Lung microvascular endothelial cell (primary cell): ENCODE results near the gene HSDL2. TPM values are rescaled to one million over a fixed set of nuclear protein-coding genes. Genes with fewer than 3 reads are reported as not detected.
"Not testable (repeated sequence)": the region's sequence is repeated elsewhere in the genome, so short reads cannot be mapped to it uniquely, and the experiment has no call there.

ENCODE experiments used
- DNase-seq, 2 donors: peaks; one replicate each; pipeline versions ENCODE4 v3.0.0 to v3.0.0-alpha.2; 2010; ENCODE audit warnings: low read depth in 2 of 2
- total RNA-seq: library from RNA; depleted of rRNA; stranded (reverse); fragments of >200 nt; gene quantifications from 2 replicates; pipeline ENCODE4 v1.2.1, GENCODE V29; 2014

The HSDL2 gene
- total RNA-seq, 1 donor from 2014 or later, result 27.6 TPM

DNA sequence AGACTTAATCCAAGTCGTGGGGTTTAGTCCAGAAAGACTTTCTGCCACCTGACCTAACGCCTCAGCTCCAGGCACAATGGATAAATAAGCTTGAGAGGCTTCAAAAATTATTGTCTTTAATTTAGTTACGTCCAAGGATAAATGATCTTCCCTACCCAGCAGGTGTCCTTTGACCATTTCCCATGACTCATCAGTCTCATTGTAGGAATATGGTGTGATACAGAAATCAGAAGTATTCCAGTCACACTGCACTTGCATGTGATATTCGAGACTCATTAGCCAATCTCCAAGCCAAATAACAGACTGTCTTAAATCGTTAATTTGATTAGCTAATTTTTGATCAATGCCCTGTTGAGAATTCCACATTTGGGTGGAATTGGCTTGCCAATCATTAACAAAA is 13.2 kb downstream of the HSDL2 start:
- DNase-seq, result not testable (repeated sequence)

DNA sequence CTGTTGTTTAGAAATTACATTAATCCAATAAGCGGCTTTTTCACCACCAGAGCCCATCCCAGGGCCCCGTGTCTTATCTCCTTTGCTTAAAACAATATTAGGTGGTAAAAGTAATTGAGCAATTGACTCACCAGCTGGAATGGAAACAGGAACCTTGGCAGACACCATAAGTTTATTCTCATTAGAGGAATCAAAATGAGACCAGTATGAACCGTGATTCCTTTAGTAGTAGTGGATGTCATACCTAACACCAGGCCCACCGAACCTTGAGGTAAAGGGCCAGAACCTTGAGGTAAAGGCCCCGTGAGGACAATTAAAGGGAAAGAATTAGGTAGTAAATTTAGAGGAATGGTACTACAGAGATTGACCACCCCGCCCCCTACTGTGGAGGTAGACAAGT is 16.5 kb downstream of the HSDL2 start:
- DNase-seq, result no peak

- DNase-seq, result no peak
Measured at GRCh38 chr9:112396872-112397271, 17.0 kb downstream of the HSDL2 start.

DNA sequence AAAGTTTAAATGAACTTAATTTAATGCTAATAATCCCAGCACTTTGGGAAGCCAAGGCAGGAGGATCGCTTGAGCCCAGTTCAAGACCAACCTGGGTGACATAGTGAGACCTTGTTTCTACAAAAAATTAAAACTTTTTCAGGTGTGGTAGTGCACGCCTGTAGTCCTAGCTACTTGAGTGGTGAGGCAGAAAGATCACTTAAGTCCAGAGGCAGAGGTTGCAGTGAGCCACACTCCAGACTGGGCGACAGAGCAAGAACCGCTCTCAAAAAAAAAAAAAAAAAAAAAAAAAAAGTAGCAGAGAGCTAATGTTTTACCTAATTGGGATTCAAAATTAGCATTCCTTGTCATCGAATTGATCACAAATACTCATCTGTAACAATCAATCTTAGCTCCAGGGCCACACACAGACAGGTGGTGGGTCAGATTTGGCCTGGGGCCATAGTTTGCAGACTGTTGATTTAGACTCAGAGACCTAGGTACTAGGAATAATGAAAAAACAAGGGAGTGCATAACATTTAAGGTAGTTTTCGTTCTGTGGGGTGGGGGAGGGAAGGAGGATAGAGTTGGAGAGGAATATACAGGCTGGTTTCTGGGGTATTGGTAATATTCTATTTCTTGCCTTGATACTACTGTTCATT is 21.4 kb downstream of the HSDL2 start:
- DNase-seq, result no peak

DNA sequence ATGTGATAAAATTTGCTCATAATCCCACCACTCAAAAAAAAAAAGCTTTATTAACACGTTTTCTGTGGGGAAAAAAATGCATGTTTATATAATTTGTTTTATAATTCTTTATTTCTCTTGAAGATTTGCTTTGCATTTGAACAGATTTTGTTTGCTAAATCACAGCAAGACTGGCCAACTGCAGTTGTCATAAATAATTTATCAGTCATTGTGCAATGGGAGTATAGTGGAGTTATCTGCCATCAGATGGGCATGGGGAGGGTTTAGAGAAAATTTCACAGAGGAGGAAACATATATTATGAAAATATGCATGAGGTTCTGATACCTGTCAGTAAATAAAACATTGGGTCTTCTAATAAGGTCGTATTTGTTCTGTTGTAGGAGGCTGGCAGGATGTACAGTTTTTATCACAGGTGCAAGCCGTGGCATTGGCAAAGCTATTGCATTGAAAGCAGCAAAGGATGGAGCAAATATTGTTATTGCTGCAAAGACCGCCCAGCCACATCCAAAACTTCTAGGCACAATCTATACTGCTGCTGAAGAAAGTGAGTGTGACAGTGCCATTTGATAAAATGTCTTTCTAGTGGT is 23.8 kb downstream of the HSDL2 start:
- DNase-seq, result no peak

DNA sequence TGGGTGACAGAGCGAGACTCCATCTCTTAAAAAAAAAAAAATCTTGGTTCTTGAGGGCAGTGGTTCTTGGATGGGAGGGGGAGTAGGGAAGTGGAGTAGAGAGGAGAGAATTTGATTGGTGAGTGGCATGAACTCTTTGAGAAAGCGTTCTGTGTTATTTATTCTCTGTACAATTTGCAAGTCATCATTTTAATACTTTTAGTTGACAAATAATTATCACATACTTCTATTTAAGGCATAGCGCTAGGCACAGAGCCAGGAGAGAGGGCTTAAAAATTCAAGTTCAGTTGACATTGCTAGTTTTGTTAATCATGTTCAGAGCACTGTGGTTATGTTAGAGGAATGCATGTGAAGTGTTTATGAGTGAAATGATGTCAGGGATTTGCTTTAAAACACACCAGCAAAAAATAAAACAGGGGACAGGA is 24.6 kb downstream of the HSDL2 start:
- no peak for DNase-seq

DNA sequence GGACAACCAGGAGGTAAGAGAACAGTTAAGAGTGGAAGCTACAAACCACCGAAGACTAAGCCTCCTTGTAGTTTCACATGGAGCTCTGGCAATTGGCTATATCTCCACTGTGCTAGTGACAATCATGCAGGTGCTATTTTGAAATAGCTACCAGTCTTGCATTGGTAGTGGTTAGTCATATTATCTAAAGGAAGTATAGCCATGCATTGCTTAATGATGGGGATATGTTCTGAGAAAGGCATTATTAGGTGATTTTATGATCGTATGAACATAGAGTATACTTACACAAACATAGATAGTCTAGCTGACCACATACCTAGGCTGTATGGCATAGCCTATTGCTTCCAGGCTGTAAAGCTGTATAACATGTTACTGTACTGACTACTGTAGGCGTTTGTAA is 28.4 kb downstream of the HSDL2 start:
- DNase-seq, result no peak

- DNase-seq, result no peak
Measured at GRCh38 chr9:112408819-112409218, 28.9 kb downstream of the HSDL2 start.

GRCh38 chr9:112409758-112410157 is 29.9 kb downstream of the HSDL2 start:
- no peak for DNase-seq

DNA sequence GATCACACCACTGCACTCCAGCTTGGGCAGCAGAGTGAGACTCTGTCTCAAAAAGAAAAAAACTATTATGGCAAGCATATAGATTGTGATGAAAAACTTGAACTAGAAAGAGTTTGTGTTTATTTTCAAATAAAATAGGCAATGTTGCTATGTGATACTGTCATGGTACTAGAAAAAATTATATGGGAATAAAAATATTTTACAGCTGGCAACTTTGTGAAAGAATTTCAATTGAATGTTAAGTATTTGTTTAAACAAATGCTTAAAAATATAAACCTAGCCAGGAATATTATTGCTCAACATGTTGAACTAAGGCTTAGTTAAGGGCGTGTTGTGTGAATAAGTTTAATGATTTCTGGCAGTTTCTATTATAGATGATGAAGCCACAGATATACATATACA is 31.7 kb downstream of the HSDL2 start:
- DNase-seq, result no peak

GRCh38 chr9:112413728-112414127 is 33.8 kb downstream of the HSDL2 start:
- not testable (repeated sequence) for DNase-seq

DNA sequence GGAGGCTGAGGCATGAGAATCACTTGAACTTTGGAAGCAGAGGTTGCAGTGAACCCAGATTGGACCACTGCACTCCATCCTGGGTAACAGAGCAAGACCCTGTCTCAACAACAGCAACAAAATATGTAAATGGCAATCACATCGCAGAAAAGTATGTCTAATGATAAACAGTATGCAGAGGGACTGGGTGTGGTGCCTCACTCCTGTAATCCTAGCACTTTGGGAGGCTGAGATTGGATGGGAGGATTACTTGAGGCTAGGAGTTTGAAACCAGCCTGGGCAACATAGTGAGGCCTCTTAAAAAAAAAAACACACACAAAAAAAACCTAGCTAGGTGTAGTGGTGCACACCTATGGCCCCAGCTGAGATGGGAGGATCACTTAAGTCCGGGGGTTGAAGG is 40.3 kb downstream of the HSDL2 start:
- DNase-seq, result no peak

GRCh38 chr9:112421771-112422222 is 41.9 kb downstream of the HSDL2 start:
- DNase-seq, result peak in 1 of 2 donors; percentile 5

DNA sequence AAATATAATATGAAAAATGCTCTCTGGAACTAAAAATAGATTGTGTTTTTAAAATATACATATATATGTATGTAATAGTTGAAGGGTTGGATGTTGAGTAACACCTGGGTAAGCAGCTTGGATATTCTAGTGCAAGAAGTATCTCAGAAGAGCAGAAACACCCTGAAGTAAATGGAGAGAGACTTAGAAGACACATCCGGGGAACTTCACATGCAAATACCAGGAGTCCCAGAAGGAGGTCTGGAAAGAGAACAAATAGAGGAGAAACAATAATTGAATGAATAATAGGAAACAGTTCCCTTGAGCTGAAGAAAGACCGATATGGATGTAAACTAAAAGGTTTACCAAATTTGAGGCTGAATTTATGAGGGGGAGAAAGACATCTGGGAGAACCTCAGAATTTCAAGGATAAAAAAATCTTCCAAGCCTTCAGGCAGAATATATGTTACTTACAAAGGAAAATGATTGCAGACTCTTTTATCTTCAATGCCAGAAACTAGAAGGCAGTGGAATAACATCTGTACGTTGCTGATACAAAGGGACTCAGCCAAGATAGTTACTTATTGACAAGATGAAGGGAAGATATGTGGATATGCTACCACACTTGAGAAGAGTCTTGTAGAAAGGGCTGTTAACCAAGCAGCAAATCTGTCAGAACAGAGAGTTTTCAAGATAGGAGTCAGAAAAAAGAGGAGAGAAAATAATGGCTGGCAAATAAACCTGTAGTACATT is 42.7 kb downstream of the HSDL2 start:
- DNase-seq, result no peak

DNA sequence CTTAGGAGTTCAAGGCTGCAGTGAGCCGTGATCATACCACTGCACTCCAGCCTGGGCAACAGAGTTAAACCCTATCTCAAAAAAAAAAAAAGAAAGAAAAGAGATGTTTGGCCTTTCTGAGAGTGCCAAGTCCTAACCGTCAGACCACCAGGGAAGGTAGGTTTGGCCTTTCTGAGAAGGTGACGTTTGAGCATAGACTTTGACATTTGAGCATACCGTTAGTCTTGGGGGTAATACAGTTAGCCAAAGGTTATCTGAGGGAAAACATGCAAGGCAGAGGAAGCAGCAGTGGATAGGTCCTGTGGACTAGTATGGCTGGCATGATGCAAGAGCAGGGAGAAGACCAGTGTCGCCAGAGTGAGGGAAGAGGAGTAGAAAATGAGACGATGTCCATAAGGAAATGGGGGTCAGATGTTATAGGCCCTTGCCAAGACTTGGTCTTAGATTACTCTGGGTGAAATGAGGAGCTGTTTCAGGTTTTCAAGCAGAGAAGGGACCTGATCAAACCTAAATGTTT is 50.2 kb downstream of the HSDL2 start:
- DNase-seq, result no peak

GRCh38 chr9:112433499-112434392 is 53.8 kb downstream of the HSDL2 start:
- no peak for DNase-seq

- no peak for DNase-seq
Measured at GRCh38 chr9:112434487-112434886, 54.6 kb downstream of the HSDL2 start.

DNA sequence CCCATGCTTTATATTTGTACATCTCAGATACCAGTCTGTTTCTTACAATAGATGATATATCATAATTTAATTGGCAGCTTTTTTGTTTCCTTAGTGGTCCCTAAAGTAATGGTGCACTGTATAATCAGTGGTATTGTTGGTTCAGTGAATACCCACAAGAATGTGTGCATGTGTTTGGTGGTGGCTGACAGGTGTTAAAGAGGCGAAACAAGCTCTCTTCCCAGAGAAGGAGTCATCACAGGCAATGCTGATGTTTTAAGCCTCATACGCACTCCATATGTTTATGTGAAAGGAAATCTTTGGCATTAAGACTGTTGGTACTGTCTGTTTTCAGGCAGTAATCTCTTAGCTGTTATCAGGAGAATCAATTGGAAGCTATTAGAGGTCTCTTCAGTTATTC is 57.5 kb downstream of the HSDL2 start:
- DNase-seq, result no peak

- DNase-seq, result no peak
Measured at GRCh38 chr9:112439171-112439570, 59.3 kb downstream of the HSDL2 start.

GRCh38 chr9:112439825-112440224 is 59.9 kb downstream of the HSDL2 start:
- no peak for DNase-seq

DNA sequence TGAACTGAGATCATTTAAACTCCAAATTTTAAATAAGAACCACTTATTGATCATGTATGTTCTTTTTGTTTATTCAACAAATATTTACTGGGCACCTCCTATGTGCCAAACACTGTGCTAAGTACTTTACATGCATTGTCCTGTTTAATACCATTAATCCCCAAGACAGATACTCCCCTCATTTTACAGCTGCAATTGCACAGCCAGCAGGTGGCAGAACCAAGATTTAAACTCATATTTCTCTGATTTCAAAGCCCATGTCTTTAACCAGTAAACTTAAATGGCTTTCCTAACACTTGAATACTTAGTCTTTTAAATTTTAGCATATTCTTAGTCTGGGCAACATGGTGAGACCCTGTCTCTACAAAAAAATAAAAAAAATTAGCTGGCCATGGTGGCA is 63.3 kb downstream of the HSDL2 start:
- DNase-seq, result peak; percentile 22 to 55

- DNase-seq, result no peak
Measured at GRCh38 chr9:112443636-112444035, 63.7 kb downstream of the HSDL2 start.
